ENCODE results near the gene GULP1.

Gene GULP1

DNA sequence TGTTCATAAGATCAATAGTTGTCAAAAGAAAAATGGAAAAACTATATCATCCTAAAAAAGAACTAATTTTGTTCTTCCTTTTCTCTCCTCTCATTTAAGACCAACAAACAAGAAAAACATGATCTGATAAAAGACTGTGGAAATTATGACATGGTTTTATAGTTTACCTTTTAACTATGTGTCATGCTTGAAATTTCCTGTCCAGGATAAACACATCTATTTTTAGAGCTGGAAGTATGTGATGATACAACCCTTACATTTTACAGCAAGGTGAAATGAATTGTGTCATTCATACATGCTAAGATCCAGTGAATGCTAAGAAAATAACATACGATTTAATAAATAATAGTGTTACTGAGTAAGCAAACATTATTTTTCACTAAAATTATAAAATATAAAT is 89.9 kb downstream of the GULP1 start:
- peak; percentile 35 for DNase-seq

GRCh38 chr2:188382107-188382506 is 90.4 kb downstream of the GULP1 start:
- DNase-seq = no peak

- no peak for DNase-seq
Measured at GRCh38 chr2:188383158-188383557, 91.5 kb downstream of the GULP1 start.

DNA sequence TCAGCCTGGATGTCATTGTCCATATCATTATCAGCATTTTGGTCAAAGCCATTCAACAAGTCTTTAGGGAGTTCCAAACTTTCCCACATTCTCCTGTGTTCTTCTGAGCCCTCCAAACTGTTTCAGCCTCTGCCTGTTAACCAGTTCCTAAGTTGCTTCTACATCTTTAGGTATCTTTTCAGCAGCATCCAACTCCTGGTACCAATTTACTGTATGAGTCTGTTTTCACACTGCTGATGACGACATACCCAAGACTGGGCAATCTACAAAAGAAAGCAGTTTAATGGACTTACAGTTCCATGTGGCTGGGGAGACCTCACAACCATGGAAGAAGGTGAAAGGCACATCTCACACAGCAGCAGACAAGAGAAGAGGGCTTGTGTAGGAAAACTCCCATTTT is 94.2 kb downstream of the GULP1 start:
- DNase-seq = no peak

- no peak for DNase-seq
Measured at GRCh38 chr2:188388831-188389230, 97.2 kb downstream of the GULP1 start.

GRCh38 chr2:188391354-188391753 is 99.7 kb downstream of the GULP1 start:
- no peak for DNase-seq

GRCh38 chr2:188394931-188395472 is 103.3 kb downstream of the GULP1 start:
- DNase-seq = no peak

- no peak for DNase-seq
Measured at GRCh38 chr2:188395903-188396689, 104.4 kb downstream of the GULP1 start.

- DNase-seq = no peak
Measured at GRCh38 chr2:188399159-188399558, 107.5 kb downstream of the GULP1 start.

- DNase-seq = no peak
Measured at GRCh38 chr2:188403676-188404075, 112.0 kb downstream of the GULP1 start.

DNA sequence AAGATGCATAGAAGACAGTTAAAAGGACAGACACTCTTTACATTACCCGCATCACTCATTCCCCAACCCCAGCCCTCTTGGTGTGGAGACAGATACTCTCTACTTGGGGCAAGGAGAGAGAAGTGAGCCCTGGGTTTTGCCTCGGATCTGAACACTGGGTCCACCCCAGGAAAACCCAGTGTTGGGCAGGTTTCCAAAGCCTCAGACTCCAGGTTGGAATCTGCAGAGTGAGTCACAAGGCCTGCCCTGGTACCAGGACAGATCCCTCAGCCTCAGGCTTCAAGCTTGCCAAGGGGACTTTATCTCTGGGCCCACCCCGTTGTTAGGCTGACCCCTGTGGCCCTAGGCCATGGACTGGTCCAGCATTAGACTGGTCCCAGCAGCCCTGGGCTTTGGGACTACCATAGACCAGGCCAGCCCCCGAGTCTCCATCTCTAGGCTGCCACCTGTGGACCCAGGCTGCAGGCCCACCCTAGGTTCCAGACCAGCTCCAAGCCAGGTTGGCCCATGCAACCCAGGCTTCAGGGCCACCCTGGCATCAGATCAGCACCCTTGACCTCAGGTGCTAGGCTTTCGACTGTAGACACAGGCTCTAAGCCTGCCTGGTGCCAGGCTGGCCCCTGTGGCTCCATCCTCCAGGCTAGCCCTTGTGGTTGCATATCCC is 112.8 kb downstream of the GULP1 start:
- DNase-seq = no peak

DNA sequence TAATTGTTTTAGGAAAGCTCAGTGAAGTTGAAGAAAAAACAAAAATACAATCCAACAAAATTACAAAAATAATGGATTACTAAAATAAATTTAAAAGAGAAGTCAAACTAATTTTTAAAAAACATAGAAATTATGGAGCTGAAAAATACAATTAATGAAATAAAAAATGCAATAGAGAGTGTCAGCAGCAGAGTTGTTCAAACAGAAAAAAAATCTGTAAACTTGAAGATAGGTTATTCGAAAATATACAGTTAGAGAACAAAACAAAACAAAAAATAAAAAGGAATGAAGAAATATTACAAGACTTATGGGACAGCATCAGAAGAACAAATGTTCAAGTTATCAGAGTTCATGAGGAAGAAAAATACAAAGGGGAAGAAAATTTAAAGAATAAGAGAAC is 114.7 kb downstream of the GULP1 start:
- no peak for DNase-seq

- no peak for DNase-seq
Measured at GRCh38 chr2:188410504-188411235, 119.0 kb downstream of the GULP1 start.

GRCh38 chr2:188412190-188412589 is 120.5 kb downstream of the GULP1 start:
- DNase-seq = no peak

GRCh38 chr2:188414411-188414810 is 122.7 kb downstream of the GULP1 start:
- no peak for DNase-seq

DNA sequence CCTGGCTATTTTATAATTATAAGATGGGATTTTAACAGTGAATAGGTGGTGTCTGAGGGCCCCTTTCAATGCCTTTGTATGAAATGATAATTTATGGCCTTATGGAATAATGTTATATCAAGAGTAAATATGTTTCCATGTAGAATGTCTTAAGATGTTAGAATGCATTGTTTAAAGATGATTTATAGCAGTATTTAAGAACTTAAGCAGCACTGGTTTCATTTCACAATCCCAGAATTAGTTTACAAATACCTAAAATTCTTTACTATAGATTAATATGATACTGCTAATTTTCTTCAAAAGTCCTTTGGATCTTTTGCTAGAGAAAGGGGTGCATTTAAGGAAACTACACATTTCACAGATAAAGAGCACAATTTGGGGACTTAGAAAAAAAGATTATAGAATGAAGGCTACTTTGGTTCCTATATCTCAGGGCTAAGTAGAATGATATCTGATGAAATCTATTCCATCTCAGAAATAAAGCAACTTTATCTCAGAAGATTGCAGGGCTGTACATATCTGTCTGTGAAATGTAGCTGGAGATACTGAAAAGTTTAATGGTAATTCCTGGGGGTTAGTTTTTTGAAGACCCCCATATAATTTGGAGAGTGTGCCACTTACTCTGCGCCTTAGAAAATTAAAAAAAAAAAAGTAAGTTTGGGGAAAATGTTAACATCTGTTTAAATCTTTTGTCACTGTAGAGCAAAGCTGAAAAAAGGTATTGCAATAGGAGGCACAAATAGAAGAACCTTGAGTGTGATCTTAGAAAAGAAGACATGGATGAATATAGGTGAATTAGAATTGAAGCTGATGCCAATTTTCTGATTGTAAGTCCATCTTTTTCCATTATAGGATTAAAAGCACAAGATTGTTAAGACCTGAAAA is 123.4 kb downstream of the GULP1 start:
- DNase-seq = no peak

DNA sequence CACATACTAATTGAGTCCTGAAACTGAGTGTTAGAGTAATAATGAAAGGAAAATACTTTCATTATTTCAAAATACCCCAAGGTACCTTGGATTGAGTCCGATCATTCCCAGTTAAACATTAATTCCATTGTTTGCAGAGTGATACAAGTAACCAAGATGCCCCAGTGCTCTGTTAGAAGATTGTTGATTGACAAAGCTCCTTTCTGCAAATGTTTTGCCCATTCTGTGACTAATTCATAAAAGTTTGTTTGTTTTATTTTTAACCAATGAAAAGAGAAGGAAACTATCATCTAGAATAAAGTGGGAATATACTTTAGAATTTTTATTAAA is 124.0 kb downstream of the GULP1 start:
- DNase-seq = no peak

GRCh38 chr2:188416367-188416766 is 124.7 kb downstream of the GULP1 start:
- DNase-seq = no peak

- no peak for DNase-seq
Measured at GRCh38 chr2:188422726-188423125, 131.1 kb downstream of the GULP1 start.

DNA sequence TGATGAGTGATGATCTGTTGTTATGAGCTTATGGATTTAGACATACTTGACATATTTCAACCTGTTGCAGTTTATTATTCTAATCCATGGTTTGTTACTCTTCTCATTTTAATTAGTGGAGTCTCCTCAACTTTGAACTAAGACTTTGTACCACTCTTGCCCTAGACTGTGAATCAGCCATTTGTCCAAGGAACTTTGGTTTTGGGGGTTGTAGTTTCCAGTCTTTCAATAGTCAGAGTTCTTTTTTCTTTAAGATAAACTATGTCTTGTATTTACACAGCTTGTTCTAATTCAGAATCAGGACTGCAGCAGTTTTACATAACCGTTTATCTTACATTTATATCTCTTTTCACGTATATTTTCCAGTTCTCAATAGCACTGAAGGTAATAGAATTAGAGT is 133.6 kb downstream of the GULP1 start:
- no peak for DNase-seq

DNA sequence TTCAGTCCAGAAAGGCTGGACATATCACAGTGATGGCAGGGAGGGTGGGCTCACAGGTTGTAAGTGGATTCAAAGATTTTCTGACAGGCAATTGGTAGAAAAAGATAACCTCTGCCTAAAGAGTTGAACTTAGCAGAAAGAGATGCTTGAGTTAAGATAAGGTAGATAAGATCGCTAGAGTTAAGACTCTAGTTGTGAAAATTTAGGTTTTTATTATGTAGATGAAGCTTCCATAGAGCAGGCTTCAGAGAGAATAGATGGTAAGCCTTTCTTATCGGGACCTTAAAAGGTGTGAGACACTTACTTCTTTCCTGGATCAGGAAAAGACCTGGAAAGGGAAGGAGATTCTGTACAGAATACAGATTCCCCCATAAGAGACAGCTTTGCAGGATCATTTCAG is 134.4 kb downstream of the GULP1 start:
- DNase-seq = no peak

- DNase-seq = no peak
Measured at GRCh38 chr2:188430705-188431104, 139.0 kb downstream of the GULP1 start.

DNA sequence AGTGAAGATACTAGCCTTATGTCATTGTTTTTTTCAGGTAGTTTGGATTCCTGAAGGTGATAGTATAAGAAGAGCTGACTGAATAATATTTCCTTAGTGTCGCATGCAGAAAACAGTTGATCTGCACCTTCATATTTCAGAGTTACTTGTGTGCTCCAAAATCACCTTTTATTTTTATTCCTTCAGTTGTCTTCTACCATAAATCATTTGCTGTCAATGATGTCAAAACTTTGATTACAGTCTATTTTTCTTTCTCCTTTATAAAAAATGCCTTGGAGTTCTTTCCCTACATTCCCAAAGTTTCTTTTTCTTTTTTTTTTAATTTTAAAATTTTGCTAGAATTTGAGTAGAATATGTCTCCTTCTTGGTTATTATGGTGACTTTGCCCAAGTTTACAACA is 142.3 kb downstream of the GULP1 start:
- DNase-seq = no peak

Data from amniotic stem cell (primary cell).